ENCODE measurements around the gene ELANE.
A peak's percentile ranks its signal among the peaks of the same experiment; 100 is the strongest.

Gene ELANE

DNA sequence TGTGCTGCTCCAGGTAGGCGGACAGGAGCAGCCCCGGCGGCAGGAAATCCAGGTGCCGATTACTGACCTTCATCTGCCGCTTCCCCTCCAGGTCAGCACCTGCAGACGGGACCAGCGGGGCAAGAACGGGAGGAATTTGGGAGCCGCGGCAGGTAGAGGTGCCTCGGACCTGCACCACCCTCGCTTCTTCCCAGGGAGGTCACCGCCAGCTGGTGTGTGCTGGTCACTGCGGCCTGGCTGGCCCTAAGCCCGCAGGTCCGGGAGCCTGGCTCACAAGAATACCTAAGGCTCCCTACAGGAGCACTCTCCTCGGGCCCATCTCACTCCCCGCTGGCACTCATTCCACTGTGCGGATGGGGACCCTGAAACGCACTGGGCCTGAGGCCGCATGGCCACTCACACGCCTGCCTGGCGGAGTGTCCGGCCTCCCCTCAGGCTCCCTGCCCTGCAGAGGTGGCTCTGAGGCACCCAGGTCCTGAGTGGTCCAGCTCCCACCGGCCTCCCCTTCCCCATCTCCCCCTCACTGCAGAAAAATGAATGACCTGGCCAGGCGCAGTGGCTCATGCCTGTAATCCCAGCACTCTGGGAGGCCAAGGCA is 45.4 kb downstream of the ELANE start:
- no peak for FAIRE-seq

DNA sequence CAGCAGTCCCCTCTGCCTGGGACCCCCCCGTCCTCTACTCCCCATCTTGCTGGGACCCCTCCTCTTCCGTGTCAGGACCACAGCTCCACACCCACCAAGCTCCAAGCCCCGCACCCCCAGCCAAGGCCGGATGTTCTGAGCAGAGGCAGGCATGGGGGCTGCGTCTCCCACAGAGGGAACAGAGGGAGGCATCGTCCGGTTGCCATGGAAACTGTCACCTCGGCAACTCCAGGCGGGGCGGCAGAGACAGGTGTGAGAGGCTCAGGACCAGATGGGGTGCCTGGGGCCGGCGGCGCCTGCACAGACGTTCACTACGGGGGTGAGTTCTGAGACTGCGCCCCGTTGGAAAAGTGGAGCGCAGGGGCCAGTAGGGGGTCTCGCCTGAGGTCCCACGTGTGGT is 46.6 kb downstream of the ELANE start:
- FAIRE-seq, result no peak
- DNase-seq (ENCODE audit: insufficient read length, low spot score), result no peak
- TF ChIP-seq POU2F2 (IDR thresholded peaks at IDR 0.05; ENCODE audit: low read depth, low read length) (no peak), TAF1 (IDR thresholded peaks at IDR 0.05; ENCODE audit: low read depth, low read length) (no peak), POLR2A (IDR thresholded peaks at IDR 0.05; ENCODE audit: low read depth, low read length) (no peak), PAX5 (IDR thresholded peaks at IDR 0.05; ENCODE audit: insufficient read depth, low read length, severe bottlenecking) (no peak), SPI1 (IDR thresholded peaks at IDR 0.05; ENCODE audit: low read depth, low read length) (no peak), POLR2AphosphoS5 (IDR thresholded peaks at IDR 0.05; ENCODE audit: low read depth, low read length) (no peak)

More for the DNA sequence above, 45.4 kb downstream of the ELANE start:
- DNase-seq (ENCODE audit: insufficient read length, low spot score), result no peak
- TF ChIP-seq POU2F2 (IDR thresholded peaks at IDR 0.05; ENCODE audit: low read depth, low read length), result no peak
- no peak for TF ChIP-seq POLR2A (IDR thresholded peaks at IDR 0.05; ENCODE audit: low read depth, low read length)
- TF ChIP-seq POLR2AphosphoS5 (IDR thresholded peaks at IDR 0.05; ENCODE audit: low read depth, low read length), result no peak
- no peak for TF ChIP-seq TAF1 (IDR thresholded peaks at IDR 0.05; ENCODE audit: low read depth, low read length)
- TF ChIP-seq SPI1 (IDR thresholded peaks at IDR 0.05; ENCODE audit: low read depth, low read length), result no peak
- TF ChIP-seq PAX5 (IDR thresholded peaks at IDR 0.05; ENCODE audit: insufficient read depth, low read length, severe bottlenecking), result no peak

DNA sequence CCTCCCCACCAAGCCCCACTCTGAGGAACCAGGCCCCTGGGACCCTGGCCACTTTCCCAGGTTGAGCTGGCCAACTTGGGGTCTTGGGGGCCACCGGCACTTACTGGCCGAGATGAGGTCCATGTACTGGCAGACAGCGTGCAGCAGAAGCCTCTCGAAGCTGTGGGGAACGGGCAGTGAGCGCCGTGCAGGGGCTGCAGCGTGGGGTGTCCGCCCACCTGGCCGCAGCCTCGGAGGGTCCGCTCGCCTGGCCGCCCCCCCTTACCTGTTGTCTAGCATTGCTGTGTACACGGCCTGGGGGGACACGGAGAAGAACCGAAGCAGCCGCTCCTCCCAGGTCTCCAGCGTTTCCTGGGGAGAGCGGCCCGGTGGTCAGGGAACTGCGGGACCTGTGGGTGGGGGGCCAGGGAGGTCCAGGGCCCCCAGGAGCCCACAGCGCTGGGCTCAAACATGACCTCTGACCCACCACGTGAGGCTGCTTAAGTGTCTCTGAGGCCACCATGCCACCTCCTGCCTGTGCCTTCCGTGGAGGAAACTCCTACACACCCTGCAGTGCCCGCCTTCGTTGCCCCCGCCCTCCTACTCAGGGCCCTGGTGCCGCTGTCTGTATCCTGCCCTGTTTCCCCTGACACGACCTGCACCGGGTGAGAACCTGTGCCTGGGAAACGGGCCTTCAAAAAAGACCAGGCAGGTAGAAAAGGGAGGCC is 47.4 kb downstream of the ELANE start:
- DNase-seq (ENCODE audit: insufficient read length, low spot score), result no peak
- TF ChIP-seq POLR2AphosphoS5 (IDR thresholded peaks at IDR 0.05; ENCODE audit: low read depth, low read length) (no peak), POLR2A (IDR thresholded peaks at IDR 0.05; ENCODE audit: low read depth, low read length) (no peak)
- no peak for FAIRE-seq

DNA sequence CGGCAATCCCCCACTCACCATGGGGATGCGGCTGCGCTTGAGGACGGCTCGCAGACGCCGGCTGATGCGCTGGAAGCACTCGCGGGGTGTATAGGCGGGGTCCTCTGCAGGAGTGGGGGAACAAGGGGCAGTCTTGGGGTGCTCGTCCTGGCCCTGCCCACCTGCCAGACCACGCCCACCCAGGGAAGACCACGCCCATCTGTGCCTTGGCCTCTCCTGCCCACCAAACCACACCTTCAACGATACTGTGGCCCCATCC is 47.9 kb downstream of the ELANE start:
- FAIRE-seq (no peak), DNase-seq (ENCODE audit: insufficient read length, low spot score) (no peak)
- no peak for TF ChIP-seq TAF1 (IDR thresholded peaks at IDR 0.05; ENCODE audit: low read depth, low read length)
- no peak for TF ChIP-seq POU2F2 (IDR thresholded peaks at IDR 0.05; ENCODE audit: low read depth, low read length)

DNA sequence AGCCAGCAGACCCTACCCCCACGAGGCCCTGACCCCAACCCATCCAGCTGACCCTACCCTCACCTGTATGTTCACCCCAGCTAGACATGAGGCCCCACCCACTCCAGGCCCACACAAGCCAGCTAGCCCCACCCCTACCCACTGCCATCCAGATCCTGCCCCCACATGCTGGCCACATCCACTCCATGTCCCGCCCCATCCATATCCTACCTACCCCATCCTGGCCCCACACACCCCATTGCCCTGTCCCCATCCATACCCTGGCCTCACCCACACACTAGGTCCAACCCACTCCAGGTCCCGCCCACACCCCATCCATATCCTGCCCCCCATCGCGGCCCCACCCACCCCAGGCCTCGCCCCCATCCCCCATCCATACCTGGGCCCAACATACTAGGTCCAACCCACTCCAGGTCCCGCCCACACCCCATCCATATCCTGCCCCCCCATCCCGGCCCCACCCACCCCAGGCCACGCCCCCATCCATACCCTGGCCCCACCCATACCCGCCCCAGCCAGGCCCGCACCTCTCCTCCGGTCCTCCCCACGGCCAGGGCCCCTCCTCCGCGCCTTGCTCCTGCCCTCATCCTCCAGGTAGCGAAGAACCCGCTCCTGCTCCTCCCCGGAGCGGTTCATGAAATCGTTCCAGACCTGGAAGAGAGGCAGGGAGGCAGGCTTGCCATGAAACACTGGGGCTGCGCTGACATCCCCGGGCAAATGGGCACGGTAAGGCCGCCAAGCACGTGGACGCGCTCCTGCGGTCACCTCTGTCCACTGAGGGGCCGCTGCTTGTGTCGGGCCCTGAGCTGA is 48.4 kb downstream of the ELANE start:
- FAIRE-seq (peak; percentile 81), DNase-seq (ENCODE audit: insufficient read length, low spot score) (no peak)
- no peak for TF ChIP-seq POLR2AphosphoS5 (IDR thresholded peaks at IDR 0.05; ENCODE audit: low read depth, low read length)

DNA sequence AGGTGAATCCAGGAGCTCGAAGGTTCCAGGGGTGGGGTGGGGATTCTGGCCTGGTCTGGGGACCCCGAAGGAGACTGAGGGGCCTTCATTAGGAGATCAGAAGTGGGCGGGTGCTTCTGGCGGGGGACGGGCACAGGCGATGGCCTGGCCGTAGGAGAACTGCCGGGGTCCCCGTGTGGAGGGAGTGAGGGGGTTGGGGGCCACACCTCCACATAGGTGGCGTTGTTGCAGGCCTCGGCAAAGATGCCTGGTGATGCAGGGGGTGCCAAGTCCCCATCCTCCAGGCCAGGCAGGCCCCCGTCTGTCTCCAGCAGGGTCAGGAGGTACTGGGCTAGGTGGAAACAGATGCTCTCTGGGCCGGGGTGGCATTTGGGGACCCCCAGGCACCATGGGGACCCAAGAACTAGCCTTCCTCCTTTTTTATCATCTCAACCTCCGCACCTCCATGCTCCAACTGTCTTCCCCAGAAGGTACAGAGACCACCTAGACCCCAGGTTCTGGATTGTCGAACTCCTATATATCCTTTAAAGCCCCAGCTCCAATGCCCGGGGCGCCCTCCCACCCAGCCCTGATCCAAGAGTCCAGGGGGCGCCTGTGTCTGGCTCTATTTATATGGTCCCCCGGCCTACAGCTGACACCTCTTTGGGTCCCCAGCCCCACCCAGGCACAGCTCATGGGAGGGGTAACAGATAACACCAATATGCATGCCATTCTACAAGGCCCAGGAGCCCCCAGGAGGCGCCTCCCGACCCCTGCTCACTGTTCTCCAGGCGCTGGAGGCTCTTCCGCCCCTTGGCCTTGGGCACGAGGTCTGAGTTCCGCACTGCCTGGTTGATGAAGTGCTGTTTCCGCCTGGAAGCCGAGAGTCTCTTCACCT is 49.4 kb downstream of the ELANE start:
- DNase-seq (ENCODE audit: insufficient read length, low spot score), result no peak
- no peak for FAIRE-seq
- no peak for TF ChIP-seq POU2F2 (IDR thresholded peaks at IDR 0.05; ENCODE audit: low read depth, low read length)

DNA sequence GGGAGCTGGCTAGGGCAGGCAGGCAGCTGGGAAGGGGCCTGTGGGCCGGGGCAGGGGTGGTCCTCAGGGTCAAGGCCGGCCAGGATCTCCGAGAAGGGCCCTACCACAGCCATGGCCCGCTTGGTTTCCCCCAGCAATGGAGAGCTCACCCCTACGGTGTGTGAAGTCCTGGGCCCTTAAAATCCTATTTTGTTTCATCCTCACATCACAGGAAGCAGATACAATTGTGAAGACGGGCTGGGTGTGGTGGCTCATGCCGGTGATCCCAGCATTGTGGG is 49.9 kb downstream of the ELANE start:
- DNase-seq (ENCODE audit: insufficient read length, low spot score) (no peak), FAIRE-seq (no peak)
- TF ChIP-seq SPI1 (IDR thresholded peaks at IDR 0.05; ENCODE audit: low read depth, low read length) (no peak), PAX5 (IDR thresholded peaks at IDR 0.05; ENCODE audit: insufficient read depth, low read length, severe bottlenecking) (no peak), POLR2A (IDR thresholded peaks at IDR 0.05; ENCODE audit: low read depth, low read length) (no peak), TAF1 (IDR thresholded peaks at IDR 0.05; ENCODE audit: low read depth, low read length) (no peak), POU2F2 (IDR thresholded peaks at IDR 0.05; ENCODE audit: low read depth, low read length) (no peak), POLR2AphosphoS5 (IDR thresholded peaks at IDR 0.05; ENCODE audit: low read depth, low read length) (no peak)

DNA sequence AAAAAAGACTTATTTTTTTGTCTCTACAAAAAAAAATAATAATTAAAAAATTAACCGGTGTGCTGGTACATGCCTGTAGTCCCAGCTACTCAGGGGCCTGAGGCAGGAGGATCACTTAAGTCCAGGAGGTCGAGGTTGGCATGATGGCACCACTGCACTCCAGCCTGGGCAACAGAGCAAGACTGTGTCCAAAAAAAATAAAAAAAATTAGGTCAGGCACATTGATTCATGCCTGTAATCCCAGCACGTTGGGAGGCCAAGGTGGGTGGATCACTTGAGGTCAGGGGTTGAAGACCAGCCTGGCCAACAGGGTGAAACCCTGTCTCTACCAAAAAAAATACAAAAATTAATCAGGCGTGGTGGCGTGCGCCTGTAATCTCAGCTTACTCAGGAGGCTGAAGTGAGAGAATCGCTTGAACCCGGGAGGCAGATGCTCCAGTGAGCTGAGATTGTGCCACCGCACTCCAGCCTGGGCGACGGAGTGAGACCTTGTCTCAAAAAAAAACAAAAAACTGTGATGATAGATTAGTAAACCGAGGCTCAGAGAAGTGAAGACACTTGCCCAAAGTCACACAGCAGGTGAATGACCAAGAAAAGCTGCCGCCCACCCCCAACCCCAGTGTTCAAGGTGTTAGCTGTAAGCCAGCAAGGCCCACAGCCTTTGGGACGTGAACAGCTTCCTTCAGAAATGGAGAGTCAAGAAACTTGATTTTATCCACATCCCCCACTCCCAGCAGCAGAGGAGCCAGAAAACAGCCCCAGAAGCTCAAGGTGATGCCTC is 50.5 kb downstream of the ELANE start:
- no peak for FAIRE-seq
- DNase-seq (ENCODE audit: insufficient read length, low spot score), result no peak
- TF ChIP-seq POLR2AphosphoS5 (IDR thresholded peaks at IDR 0.05; ENCODE audit: low read depth, low read length), result no peak
- no peak for TF ChIP-seq SPI1 (IDR thresholded peaks at IDR 0.05; ENCODE audit: low read depth, low read length)
- no peak for TF ChIP-seq POLR2A (IDR thresholded peaks at IDR 0.05; ENCODE audit: low read depth, low read length)
- TF ChIP-seq POU2F2 (IDR thresholded peaks at IDR 0.05; ENCODE audit: low read depth, low read length), result no peak
- TF ChIP-seq PAX5 (IDR thresholded peaks at IDR 0.05; ENCODE audit: insufficient read depth, low read length, severe bottlenecking), result no peak
- no peak for TF ChIP-seq TAF1 (IDR thresholded peaks at IDR 0.05; ENCODE audit: low read depth, low read length)

DNA sequence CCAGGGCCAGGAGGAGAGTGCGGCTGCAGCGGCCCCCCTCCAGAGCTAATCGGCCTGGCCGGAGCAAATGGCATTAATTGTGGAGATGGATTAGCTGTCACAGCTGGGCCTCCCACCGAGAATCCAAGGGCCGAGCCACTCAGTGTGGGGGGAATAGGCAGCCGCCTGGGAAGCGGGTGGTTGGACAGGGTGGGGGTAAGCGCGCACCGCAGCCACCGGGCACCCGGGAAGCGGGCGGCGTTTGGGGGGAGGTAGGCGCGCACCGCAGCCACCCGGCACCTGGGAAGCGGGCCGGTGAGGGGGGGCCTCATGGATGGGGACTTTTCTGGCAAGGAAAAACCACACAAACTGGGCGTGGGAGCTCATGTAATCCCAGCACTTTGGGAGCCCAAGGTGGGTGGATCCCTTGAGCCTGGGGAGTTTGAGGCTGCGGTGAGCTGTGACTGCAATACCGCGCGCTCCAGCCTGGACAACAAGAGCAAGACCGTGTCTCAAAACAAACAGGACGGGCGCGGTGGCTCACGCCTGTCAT is 51.2 kb downstream of the ELANE start:
- no peak for FAIRE-seq
- TF ChIP-seq POU2F2 (IDR thresholded peaks at IDR 0.05; ENCODE audit: low read depth, low read length), result no peak
- no peak for TF ChIP-seq TAF1 (IDR thresholded peaks at IDR 0.05; ENCODE audit: low read depth, low read length)
- TF ChIP-seq POLR2A (IDR thresholded peaks at IDR 0.05; ENCODE audit: low read depth, low read length), result no peak
- TF ChIP-seq POLR2AphosphoS5 (IDR thresholded peaks at IDR 0.05; ENCODE audit: low read depth, low read length), result no peak
- no peak for TF ChIP-seq SPI1 (IDR thresholded peaks at IDR 0.05; ENCODE audit: low read depth, low read length)
- no peak for TF ChIP-seq PAX5 (IDR thresholded peaks at IDR 0.05; ENCODE audit: insufficient read depth, low read length, severe bottlenecking)
- DNase-seq (ENCODE audit: insufficient read length, low spot score), result no peak

All from GM12891 (cell line).